AG04449 (cell line): ENCODE measurements around the gene TCP11L2.

Experiments
- CTCF ChIA-PET: fragments of 350-600 bp; formaldehyde crosslinking; extraction: SDS; loops from one replicate; lab custom pipeline; 2021; ENCODE audit warnings: antibody characterized with exemption; lab: Yijun Ruan, JAX
- POLR2A ChIA-PET: fragments of 400-600, 350-600 bp; formaldehyde crosslinking; extraction: SDS; loops from one replicate; lab custom pipeline; 2020; ENCODE audit warnings: antibody characterized with exemption, inconsistent platforms; lab: Yijun Ruan, JAX
- DNase-seq: peaks from one replicate; pipeline ENCODE4 v3.0.0-alpha.2; 2010; ENCODE audit warnings: low read depth, low spot score
- H3K4me3 ChIP-seq: 2 replicates; pipeline ENCODE4 v1.5.1; 2011; ENCODE audit warnings: low read depth, mild to moderate bottlenecking, control low read depth, low read length
- TF ChIP-seq, protein P1 (sequence below): IDR thresholded peaks from one replicate; pipeline ENCODE4 v1.5.1; 2011; ENCODE audit warnings: mild to moderate bottlenecking, moderate library complexity, low read length, control low read depth, inconsistent platforms; ENCODE audit not compliant: insufficient read depth; ENCODE audit errors: missing control alignments

TCP11L2 gene

DNA sequence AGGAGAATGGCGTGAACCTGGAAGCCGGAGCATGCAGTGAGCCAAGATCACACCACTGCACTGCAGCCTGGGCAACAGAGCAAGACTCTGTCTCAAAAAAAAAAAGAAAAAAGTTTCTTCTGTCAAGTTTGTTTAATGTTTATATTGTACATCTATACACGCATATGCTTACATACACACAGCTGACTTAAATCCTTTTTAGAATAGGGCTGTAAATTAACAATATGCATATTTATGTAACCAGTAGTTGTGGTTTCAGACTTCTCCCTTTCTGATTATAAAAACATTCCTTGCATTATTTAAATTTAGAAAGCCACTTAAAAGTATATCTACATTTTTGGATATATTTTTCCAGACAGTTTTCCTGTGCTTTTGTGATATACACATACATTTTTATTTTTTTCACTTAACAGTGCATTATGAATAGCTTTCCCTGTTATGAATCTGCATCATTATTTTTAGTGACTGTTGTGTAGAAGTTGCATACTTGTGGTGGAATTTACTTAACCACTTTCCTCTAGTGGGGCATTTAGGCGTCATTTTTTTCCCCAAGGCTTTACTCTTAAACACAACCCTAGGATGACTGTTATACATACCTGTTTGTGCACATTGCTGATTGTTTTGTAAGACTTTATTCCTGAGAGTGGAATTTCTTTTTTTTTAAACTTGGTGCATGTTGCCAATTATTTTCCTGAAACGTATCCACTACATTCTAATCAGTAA, 84.4 kb downstream of the TCP11L2 start:
- TF ChIP-seq, protein P1, sequence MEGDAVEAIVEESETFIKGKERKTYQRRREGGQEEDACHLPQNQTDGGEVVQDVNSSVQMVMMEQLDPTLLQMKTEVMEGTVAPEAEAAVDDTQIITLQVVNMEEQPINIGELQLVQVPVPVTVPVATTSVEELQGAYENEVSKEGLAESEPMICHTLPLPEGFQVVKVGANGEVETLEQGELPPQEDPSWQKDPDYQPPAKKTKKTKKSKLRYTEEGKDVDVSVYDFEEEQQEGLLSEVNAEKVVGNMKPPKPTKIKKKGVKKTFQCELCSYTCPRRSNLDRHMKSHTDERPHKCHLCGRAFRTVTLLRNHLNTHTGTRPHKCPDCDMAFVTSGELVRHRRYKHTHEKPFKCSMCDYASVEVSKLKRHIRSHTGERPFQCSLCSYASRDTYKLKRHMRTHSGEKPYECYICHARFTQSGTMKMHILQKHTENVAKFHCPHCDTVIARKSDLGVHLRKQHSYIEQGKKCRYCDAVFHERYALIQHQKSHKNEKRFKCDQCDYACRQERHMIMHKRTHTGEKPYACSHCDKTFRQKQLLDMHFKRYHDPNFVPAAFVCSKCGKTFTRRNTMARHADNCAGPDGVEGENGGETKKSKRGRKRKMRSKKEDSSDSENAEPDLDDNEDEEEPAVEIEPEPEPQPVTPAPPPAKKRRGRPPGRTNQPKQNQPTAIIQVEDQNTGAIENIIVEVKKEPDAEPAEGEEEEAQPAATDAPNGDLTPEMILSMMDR: no peak
- ChIA-PET CTCF (interaction anchor here (0.8 to 11.1 kb wide), 16 partner anchors 9 to 1223 kb away, joined by 3 to 118 read pairs (median 4); no protein-coding TSS in a partner anchor), POLR2A (interaction anchor here (0.7 kb wide), 1 partner anchor 160 kb away, joined by 3 read pairs; no protein-coding TSS in a partner anchor)
- no peak overlapping the region for H3K4me3 ChIP-seq
- DNase-seq: peak; percentile 74

DNA sequence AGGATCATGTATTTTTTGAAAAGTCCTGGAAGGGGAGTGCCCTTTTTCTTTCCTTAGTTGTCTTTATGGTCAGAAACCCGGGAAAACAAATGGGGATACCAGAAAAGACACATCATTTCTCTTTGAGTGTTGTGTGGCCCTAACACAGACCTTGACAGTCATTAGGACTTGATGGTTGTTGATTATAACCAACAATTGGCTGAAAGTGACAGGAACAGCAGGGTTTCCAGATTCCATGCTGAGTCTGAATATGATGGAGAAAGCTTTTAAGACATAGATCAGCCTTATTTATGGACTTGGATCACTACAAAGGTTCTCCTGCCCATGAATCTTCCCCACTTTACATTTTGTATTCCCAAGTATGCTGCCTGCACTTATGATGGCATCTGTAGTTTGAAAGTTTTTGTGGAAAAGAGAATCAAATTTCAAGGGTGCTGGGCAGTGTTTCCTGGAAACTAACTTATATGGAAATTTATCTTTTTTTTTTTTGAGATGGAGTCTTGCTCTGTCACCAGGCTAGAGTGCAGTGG, 85.4 kb downstream of the TCP11L2 start:
- ChIA-PET POLR2A (no interaction called here), CTCF (interaction anchor here (0.8 to 11.1 kb wide), 12 partner anchors 9 to 702 kb away, joined by 3 to 118 read pairs (median 4); no protein-coding TSS in a partner anchor)
- TF ChIP-seq, protein P1: no peak
- no peak for DNase-seq
- no peak overlapping the region for H3K4me3 ChIP-seq

DNA sequence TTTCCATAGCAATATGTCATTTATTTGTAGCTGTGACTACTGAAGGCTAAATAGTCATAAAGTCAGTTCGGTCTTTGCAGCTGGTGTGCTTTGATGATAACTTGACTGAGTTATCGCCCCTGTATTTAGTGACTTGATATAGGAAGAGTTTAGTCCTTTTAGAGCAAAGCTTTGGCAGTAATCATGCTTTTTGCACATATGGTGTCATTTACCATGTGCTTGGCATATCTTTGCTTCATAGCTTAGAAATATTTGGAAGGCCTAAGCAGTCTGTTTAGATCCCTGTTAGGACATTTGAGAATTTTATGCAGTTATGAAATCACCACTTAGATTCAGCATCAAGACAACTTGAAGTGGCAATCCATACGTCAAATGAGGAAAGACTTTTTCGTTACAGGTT, 86.6 kb downstream of the TCP11L2 start:
- ChIA-PET POLR2A (interaction anchor here (0.6 kb wide), 1 partner anchor 815 kb away, joined by 4 read pairs; no protein-coding TSS in a partner anchor), CTCF (interaction anchor here (1.4 to 2.6 kb wide), 3 partner anchors 32 to 530 kb away, joined by 6 to 11 read pairs (median 9); partner anchors contain the start of gene POLR3B)
- DNase-seq: no peak
- H3K4me3 ChIP-seq: no peak overlapping the region
- TF ChIP-seq, protein P1: no peak

DNA sequence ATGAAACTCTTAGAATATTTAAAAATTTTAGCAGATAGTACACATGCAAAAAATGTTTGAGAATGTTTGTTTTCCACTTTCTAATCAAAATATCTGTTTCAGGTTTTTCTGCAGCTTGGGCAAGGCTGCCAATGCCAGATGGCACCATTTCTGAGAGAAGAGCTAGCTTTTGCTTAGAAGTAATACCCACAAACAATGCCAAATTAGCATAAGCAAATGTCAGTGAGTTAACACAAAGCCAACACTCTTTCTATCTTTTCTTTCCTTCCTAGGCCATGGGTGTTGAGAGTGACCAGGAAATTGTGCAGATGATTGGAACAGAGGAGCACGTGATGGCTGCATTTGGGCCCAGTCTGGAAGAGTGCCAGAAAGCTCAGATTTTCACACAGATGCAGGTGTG, 90.2 kb downstream of the TCP11L2 start:
- TF ChIP-seq, protein P1: no peak
- ChIA-PET POLR2A (no interaction called here), CTCF (interaction anchor here (2.4 kb wide), 1 partner anchor 527 kb away, joined by 11 read pairs; no protein-coding TSS in a partner anchor)
- DNase-seq: no peak
- H3K4me3 ChIP-seq: no peak overlapping the region
